ENCODE results near the gene TKFC.

GRCh38 chr11:61338783-61339489, 5.9 kb downstream of the TKFC start:
- TF ChIP-seq RREB1 (CRISPR knock-in tag; IDR thresholded peaks at IDR 0.05) (no peak), MEF2A (IDR thresholded peaks at IDR 0.05; ENCODE audit: control insufficient read depth, low read depth, low read length) (no peak), ZSCAN29 (IDR thresholded peaks at IDR 0.05) (no peak)

All from K562 (cell line).